AG10803 (cell line): ENCODE measurements around the gene ARL10.
A peak's percentile ranks its signal among the peaks of the same experiment; 100 is the strongest.

Experiments used
- DNase-seq: peaks from one replicate; pipeline ENCODE4 v3.0.0; 2010; ENCODE audit warnings: low read depth
- H3K4me3 ChIP-seq: 2 replicates; pipeline ENCODE4 v1.5.1; 2011; ENCODE audit warnings: mild to moderate bottlenecking, low read length, control low read depth
- TF ChIP-seq, protein P1 (sequence below): conservative IDR thresholded peaks from 2 replicates; pipeline ENCODE4 v1.5.1; 2011; ENCODE audit warnings: mild to moderate bottlenecking, low read length, control low read depth, inconsistent platforms

ARL10 gene

DNA sequence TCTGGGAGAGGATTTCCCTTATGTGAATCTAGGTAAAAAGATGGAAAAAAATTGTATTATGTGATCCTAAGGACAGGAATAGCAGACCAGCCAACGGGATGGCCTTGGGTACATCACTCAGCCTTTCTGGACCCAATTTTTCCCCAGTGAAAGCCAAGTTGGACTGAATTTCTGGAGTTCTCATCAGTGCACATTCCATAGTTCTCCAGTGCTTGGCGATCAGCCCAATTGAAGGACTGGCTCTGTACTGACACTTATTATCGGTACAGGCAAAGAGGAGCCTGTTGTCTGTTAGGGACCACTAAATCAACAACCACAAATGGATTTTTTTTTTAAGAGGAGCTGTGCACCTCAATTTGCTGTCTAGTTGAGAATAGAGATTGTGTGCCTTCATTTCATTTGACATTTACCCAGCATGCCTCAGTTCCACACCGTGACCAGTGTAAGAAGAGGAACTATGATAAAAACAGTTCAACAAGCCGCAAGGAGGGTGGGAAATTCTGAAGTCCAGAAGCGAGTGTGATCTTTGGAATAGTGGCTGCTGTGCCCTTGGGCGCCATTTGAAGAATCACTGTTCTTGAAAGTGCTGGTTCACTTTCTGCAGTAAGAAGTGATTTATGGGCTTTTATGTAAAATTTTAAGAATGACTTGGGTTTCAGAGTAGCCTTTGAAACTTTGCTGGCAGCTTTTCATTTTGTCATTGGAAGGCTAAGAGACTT lies 8.0 kb downstream of the ARL10 start:
- DNase-seq = peak; percentile 49
- TF ChIP-seq, protein P1, sequence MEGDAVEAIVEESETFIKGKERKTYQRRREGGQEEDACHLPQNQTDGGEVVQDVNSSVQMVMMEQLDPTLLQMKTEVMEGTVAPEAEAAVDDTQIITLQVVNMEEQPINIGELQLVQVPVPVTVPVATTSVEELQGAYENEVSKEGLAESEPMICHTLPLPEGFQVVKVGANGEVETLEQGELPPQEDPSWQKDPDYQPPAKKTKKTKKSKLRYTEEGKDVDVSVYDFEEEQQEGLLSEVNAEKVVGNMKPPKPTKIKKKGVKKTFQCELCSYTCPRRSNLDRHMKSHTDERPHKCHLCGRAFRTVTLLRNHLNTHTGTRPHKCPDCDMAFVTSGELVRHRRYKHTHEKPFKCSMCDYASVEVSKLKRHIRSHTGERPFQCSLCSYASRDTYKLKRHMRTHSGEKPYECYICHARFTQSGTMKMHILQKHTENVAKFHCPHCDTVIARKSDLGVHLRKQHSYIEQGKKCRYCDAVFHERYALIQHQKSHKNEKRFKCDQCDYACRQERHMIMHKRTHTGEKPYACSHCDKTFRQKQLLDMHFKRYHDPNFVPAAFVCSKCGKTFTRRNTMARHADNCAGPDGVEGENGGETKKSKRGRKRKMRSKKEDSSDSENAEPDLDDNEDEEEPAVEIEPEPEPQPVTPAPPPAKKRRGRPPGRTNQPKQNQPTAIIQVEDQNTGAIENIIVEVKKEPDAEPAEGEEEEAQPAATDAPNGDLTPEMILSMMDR = no peak
- no peak overlapping the region for H3K4me3 ChIP-seq

DNA sequence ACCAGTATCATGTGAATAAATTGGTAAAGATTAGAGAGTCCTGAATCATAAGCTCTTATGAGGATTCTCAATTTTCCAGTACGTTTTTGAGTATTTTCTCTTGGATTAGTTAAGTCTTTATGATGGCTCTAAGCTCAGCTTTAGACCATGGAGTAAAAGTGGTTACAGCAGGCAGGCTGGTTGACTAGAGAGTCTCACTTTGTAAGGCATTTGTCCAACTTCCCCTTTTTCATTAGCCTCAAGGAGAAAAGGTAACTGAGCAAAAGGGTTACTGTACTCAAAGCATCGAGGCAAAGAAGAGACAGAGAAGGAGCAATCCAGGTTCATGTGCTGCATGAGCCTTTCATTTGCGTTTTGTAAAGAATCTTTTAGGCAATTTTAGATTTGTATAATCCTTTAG lies 14.6 kb downstream of the ARL10 start:
- DNase-seq = no peak
- TF ChIP-seq, protein P1 = no peak
- H3K4me3 ChIP-seq = no peak overlapping the region

DNA sequence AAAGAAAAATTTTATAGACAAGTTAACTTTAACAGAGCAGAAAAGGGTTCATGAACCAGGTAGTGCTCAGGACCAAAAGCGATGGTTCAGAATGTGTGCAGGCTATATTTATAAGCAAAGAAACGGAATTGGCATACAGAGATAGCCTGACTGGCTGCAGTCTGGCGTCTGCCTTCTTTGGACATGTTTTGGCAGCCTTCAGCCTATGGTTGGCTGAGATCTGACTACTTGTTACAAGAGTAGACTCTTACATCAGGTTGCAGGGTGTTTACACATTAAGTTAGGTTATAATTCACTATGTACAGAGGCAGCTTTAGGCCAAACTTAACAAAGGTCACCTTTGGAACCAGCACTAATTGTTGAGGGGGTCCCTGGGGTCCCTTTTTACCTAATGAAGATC lies 16.1 kb downstream of the ARL10 start:
- H3K4me3 ChIP-seq = no peak overlapping the region
- TF ChIP-seq, protein P1 = no peak
- DNase-seq = no peak

- TF ChIP-seq, protein P1 = no peak
- no peak overlapping the region for H3K4me3 ChIP-seq
- no peak for DNase-seq
These were observed 16.7 kb downstream of the ARL10 start for GRCh38 chr5:176381979-176382378.

DNA sequence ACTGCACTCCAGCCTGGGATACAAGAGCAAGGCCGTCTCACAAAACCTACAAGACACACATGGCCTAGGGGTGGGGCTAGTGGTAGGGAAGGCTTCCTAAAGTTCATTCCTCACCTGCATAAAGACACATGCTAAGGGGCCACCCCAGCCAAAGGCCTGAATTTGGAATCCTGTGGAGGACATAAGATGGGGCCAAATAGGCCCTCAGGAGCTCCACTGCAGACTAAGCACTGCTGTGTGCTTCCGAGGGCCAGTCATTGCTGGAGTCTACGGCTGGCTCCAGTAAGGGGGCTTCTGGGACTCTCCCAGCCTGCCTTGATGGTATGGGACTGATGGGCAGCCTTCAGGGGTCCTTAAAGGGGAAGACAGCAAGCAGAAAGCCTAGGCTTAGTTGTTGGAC lies 17.4 kb downstream of the ARL10 start:
- no peak overlapping the region for H3K4me3 ChIP-seq
- no peak for DNase-seq
- TF ChIP-seq, protein P1 = no peak

- TF ChIP-seq, protein P1 = no peak
- no peak for DNase-seq
- no peak overlapping the region for H3K4me3 ChIP-seq
These were observed 18.1 kb downstream of the ARL10 start for GRCh38 chr5:176383248-176383905.

- no peak for DNase-seq
- no peak overlapping the region for H3K4me3 ChIP-seq
- TF ChIP-seq, protein P1 = no peak
These were observed 18.7 kb downstream of the ARL10 start for GRCh38 chr5:176383961-176384360.
